Gastrocnemius medialis (tissue), 4 donors: ENCODE results near the gene ZSCAN21.

ENCODE experiments used
- POLR2A ChIP-seq, 2 donors: fragments of 450-650 bp; IDR thresholded peaks; one replicate each; pipeline ENCODE4 v1.6.1; 2017; ENCODE audit warnings: antibody characterized with exemption in 2 of 2, mild to moderate bottlenecking in 2 of 2, moderate library complexity in 2 of 2
- TF ChIP-seq, protein P1 (sequence below), 5 experiments: fragments of 450-650 bp in 3 of 5; fragments of 200-600 bp in 2 of 5; sonication (generic) in 2 of 5; IDR thresholded peaks in 4 of 5; conservative IDR thresholded peaks in 1 of 5; 1 replicate in 4 of 5; 2 replicates in 1 of 5; pipeline ENCODE4 v1.5.1; 2016 to 2019; ENCODE audit warnings: antibody characterized with exemption in 5 of 5, mild to moderate bottlenecking in 3 of 5, moderate library complexity in 3 of 5

DNA sequence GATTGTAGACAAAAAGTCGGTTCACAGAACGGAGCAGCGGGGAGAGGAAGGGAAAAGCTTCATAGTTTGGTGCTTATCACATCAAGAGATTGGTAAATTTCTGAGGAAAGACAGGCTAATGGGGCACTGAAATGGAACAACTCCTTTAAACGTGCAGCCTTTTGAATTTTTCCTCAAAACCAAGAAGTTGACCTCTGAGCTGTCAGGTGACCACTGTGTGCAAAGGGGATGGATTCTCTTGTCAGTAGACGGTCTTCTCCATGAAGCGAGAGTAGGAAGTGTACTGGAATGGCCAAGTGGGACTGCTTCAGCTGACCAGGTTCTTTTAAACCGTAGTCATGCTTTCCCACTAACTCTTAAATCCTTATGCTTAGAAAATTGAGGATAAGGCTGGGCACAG lies 11.2 kb upstream of the ZSCAN21 start:
- no peak for TF ChIP-seq POLR2A (IDR thresholded peaks at IDR 0.05)
- TF ChIP-seq, protein P1, sequence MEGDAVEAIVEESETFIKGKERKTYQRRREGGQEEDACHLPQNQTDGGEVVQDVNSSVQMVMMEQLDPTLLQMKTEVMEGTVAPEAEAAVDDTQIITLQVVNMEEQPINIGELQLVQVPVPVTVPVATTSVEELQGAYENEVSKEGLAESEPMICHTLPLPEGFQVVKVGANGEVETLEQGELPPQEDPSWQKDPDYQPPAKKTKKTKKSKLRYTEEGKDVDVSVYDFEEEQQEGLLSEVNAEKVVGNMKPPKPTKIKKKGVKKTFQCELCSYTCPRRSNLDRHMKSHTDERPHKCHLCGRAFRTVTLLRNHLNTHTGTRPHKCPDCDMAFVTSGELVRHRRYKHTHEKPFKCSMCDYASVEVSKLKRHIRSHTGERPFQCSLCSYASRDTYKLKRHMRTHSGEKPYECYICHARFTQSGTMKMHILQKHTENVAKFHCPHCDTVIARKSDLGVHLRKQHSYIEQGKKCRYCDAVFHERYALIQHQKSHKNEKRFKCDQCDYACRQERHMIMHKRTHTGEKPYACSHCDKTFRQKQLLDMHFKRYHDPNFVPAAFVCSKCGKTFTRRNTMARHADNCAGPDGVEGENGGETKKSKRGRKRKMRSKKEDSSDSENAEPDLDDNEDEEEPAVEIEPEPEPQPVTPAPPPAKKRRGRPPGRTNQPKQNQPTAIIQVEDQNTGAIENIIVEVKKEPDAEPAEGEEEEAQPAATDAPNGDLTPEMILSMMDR (IDR thresholded peaks at IDR 0.05 in 4 of 5, conservative IDR thresholded peaks at IDR 0.05 in 1 of 5): no peak
